Kidney (tissue), 14 donors: ENCODE results near the gene RBM26. TPM values are rescaled to one million over a fixed set of nuclear protein-coding genes. Genes with fewer than 3 reads are reported as not detected.

Experiments used
- DNase-seq, 5 donors: peaks; one replicate each; pipeline ENCODE4 v3.0.0-alpha.2; 2013 to 2020
- FAIRE-seq: peaks from 2 replicates; lab custom pipeline; 2012; peaks lifted over from hg19 to GRCh38; lab: Jason Lieb, UNC
- H3K27ac ChIP-seq, 2 donors: one replicate each; pipeline ENCODE4 v1.7.0; 2013; ENCODE audit warnings: low read depth in 2 of 2, low read length in 2 of 2, inconsistent platforms in 1 of 2
- H3K27me3 ChIP-seq: one replicate; pipeline ENCODE4 v1.7.1; 2013; ENCODE audit warnings: low read length, inconsistent platforms; ENCODE audit not compliant: control insufficient read depth, insufficient read depth
- H3K36me3 ChIP-seq, 3 donors: one replicate each; pipeline versions ENCODE4 v1.7.0 to v1.7.1; 2013; ENCODE audit warnings: low read length in 3 of 3, control low read depth in 1 of 3, inconsistent platforms in 1 of 3; ENCODE audit not compliant: insufficient read depth in 3 of 3, control insufficient read depth in 2 of 3
- H3K4me1 ChIP-seq, 3 donors: one replicate each; pipeline versions ENCODE4 v1.7.0 to v1.7.1; 2013; ENCODE audit warnings: low read length in 3 of 3, inconsistent platforms in 1 of 3, low read depth in 1 of 3; ENCODE audit not compliant: control insufficient read depth in 2 of 3, insufficient read depth in 2 of 3
- H3K4me3 ChIP-seq, 3 donors: one replicate each; pipeline versions ENCODE4 v1.7.0 to v1.8.1; 2013; ENCODE audit warnings: low read length in 3 of 3, control low read depth in 1 of 3, inconsistent platforms in 1 of 3
- H3K9ac ChIP-seq, 3 donors: one replicate each; pipeline versions ENCODE4 v1.7.0 to v1.7.1; 2013; ENCODE audit warnings: low read length in 3 of 3, control low read depth in 1 of 3, inconsistent platforms in 1 of 3
- H3K9me3 ChIP-seq, 3 donors: one replicate each; pipeline versions ENCODE4 v1.7.0 to v1.7.1; 2013; ENCODE audit warnings: low read length in 3 of 3, control low read depth in 1 of 3, inconsistent platforms in 1 of 3; ENCODE audit not compliant: control insufficient read depth in 2 of 3, insufficient read depth in 1 of 3
- intact Hi-C: fragments of 100-400 bp; cut with DNase I; formaldehyde crosslinking; loops from one replicate; pipeline ENCODE4 v1.11.1; 2022
- polyA plus RNA-seq: library from polyadenylated mRNA; stranded (reverse); fragments of 350-450 nt; fragmentation: Illumina TruSeq; extraction: RNeasy Lipid Tissue Mini Kit (QIAGEN cat#74804); gene quantifications from one replicate; pipeline ENCODE4 v1.2.3, GENCODE V29; 2014; ENCODE audit warnings: low read depth, low replicate concordance; ENCODE audit not compliant: insufficient read depth
- total RNA-seq: library from RNA; stranded (reverse); fragmentation: NEBNext Ultra II Directional; extraction: Animal tissue kit (Norgen Biotek cat#: 25700); gene quantifications from one replicate; pipeline ENCODE4 v1.2.1, GENCODE V29; 2021
- TF ChIP-seq, protein P1 (sequence below): IDR thresholded peaks from 3 replicates; pipeline ENCODE4 v1.5.1; 2012; ENCODE audit warnings: mild to moderate bottlenecking, moderate library complexity, borderline replicate concordance; ENCODE audit not compliant: insufficient read depth; ENCODE audit errors: extremely low read depth
- donor health status: control.
- donor health status: control.
- donor health status: control.
- donor health status: control.
- donor health status: control.
- donor health status: DM: yes; HTN: yes; CAD: no.
- donor health status: Normal renal cell carcinoma (clear cell type).

RBM26 gene
- total and polyA plus RNA-seq, 2 donors from 2014 or later, result 14.5 to 39.2 TPM

DNA sequence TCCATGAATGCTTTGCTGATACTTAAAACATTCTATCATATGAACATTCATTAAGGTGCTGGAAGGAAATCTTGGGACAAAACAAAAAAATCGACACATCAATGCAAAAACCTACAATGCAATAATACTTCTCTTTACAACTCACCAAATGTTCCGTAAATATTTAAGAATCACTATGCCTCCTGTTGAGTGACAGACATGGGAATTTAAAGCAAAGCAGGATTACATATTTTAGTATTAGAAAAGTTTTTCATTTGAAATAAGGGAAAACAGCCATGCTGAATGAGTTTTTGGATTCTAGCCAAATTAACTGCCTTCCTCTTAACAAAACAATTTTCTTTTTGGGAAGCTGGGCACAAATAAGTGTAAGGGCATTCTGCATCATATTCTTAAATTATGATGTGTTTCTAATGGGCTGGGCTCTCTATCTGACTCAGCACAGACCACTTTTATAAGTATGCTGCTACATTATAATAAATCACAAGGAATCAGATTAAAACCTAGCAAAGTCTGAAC lies 93.7 kb downstream of the RBM26 start:
- no peak for DNase-seq
- TF ChIP-seq, protein P1, sequence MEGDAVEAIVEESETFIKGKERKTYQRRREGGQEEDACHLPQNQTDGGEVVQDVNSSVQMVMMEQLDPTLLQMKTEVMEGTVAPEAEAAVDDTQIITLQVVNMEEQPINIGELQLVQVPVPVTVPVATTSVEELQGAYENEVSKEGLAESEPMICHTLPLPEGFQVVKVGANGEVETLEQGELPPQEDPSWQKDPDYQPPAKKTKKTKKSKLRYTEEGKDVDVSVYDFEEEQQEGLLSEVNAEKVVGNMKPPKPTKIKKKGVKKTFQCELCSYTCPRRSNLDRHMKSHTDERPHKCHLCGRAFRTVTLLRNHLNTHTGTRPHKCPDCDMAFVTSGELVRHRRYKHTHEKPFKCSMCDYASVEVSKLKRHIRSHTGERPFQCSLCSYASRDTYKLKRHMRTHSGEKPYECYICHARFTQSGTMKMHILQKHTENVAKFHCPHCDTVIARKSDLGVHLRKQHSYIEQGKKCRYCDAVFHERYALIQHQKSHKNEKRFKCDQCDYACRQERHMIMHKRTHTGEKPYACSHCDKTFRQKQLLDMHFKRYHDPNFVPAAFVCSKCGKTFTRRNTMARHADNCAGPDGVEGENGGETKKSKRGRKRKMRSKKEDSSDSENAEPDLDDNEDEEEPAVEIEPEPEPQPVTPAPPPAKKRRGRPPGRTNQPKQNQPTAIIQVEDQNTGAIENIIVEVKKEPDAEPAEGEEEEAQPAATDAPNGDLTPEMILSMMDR, result no peak
- Histone ChIP-seq H3K4me1 (peaks cover 0 to 3% (median 0%) of the 10 kb centered on the region in 3 donors), H3K9me3 (no peaks in the 10 kb centered on the region), H3K27me3 (no peaks in the 10 kb centered on the region), H3K4me3 (no peak overlapping the region), H3K27ac (no peak overlapping the region), H3K9ac (no peak overlapping the region), H3K36me3 (no peaks in the 10 kb centered on the region)
- intact Hi-C loops, result no loop called here
- FAIRE-seq, result no peak

DNA sequence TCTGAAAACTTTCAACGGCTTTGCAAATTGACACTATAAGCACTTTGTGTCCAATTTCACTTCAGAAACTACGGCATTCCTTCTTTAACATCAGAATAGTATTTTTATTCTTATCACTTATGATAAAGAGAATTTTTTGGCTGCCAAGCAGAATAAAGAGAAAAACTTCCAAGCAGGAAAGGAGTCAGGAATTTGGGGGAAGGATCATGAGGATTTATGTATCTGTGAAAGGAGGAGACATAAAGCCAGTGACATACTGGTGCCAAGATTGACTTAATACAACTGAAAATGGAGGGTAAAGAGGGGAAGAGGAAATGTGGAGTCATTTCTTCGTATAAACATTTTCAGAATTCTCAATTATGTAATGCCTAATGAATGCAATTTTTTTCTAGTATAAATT lies 94.7 kb downstream of the RBM26 start:
- no peaks in the 10 kb centered on the region for H3K27me3 ChIP-seq
- no peaks in the 10 kb centered on the region for H3K9me3 ChIP-seq
- TF ChIP-seq, protein P1, result no peak
- no peak overlapping the region for H3K9ac ChIP-seq
- DNase-seq (peak in 1 of 5 donors; percentile 46), FAIRE-seq (no peak)
- peaks cover 0 to 3% (median 0%) of the 10 kb centered on the region in 3 donors for H3K4me1 ChIP-seq
- H3K27ac ChIP-seq, result no peak overlapping the region
- H3K36me3 ChIP-seq, result no peaks in the 10 kb centered on the region
- intact Hi-C loops, result no loop called here
- no peak overlapping the region for H3K4me3 ChIP-seq

DNA sequence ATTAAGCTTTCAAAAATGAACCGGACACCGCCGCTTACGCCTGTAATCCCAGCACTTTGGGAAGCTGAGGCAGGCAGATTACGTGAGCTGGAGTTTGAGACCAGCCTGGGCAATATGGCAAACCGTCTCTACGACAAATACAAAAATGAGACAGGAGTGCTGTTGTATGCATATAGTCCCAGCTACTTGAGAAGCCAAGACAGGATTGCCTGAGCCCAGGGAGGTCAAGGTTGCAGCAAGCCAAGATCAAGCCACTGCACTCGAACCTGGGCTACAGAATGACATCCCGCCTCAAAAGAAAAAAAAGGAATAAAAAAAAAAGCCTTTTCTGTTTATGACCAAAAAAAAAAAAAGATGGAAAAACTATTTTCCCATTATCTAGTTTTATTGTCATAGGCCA lies 96.4 kb downstream of the RBM26 start:
- TF ChIP-seq, protein P1, result no peak
- FAIRE-seq, result no peak
- intact Hi-C loops, result no loop called here

DNA sequence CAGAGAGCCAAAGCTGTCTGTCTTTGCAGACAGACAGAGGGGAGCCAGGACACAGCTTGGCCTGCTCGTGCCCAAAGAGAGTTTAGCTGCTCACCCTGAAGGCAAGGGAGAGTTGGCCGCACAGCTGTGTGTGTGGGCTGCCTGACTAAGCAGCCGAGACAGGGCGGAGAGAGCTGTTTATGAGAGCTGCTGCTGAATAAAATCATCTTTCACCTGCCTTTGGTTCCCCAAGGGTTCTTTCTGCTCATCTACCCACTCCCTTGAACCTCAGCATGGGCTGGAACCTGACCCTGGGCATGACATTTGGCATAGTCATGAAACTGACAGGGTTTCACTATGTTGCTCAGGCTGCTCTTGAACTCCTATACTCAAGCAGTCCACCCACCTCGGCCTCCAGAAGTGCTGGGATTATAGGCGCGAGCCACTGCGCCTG lies 98.2 kb downstream of the RBM26 start:
- Histone ChIP-seq H3K4me3 (no peak overlapping the region), H3K27ac (no peak overlapping the region), H3K36me3 (no peaks in the 10 kb centered on the region), H3K27me3 (no peaks in the 10 kb centered on the region), H3K4me1 (peaks cover 0 to 3% (median 0%) of the 10 kb centered on the region in 3 donors), H3K9me3 (no peaks in the 10 kb centered on the region), H3K9ac (no peak overlapping the region)
- peak in 1 of 5 donors; percentile 29 for DNase-seq
- TF ChIP-seq, protein P1, result no peak
- intact Hi-C loops, result no loop called here
- FAIRE-seq, result no peak

More for the DNA sequence above, 96.4 kb downstream of the RBM26 start:
- no peaks in the 10 kb centered on the region for H3K9me3 ChIP-seq
- no peak overlapping the region for H3K9ac ChIP-seq
- H3K27me3 ChIP-seq, result no peaks in the 10 kb centered on the region
- H3K4me1 ChIP-seq, result peaks cover 0 to 3% (median 0%) of the 10 kb centered on the region in 3 donors
- no peak overlapping the region for H3K4me3 ChIP-seq
- no peaks in the 10 kb centered on the region for H3K36me3 ChIP-seq
- DNase-seq, result no peak
- no peak overlapping the region for H3K27ac ChIP-seq
